ENCODE results near the gene ARRDC2.
A peak's percentile ranks its signal among the peaks of the same experiment; 100 is the strongest.

ARRDC2 gene

GRCh38 chr19:18058208-18059009, 50.4 kb downstream of the ARRDC2 start:
- Mint-ChIP-seq H3K27ac (peak overlapping the region; percentile 44 to 62 (median 55)), H3K36me3 (ENCODE audit: low read depth) (no peaks in the 10 kb centered on the region), H3K9me3 (no peaks in the 10 kb centered on the region), H3K4me1 (no peaks in the 10 kb centered on the region), H3K27me3 (ENCODE audit: low read depth) (peaks cover 10% of the 10 kb centered on the region), H3K4me3 (peak overlapping the region; percentile 49 to 78 (median 66))
- peak; percentile 92 to 98 (median 96) for TF ChIP-seq CTCF (IDR thresholded peaks at IDR 0.05; ENCODE audit: unreplicated experiment in 3 of 3)

GRCh38 chr19:18059297-18059696, 51.3 kb downstream of the ARRDC2 start:
- Mint-ChIP-seq H3K4me3 (no peak overlapping the region), H3K27me3 (ENCODE audit: low read depth) (peaks cover 11% of the 10 kb centered on the region), H3K9me3 (no peaks in the 10 kb centered on the region), H3K4me1 (no peaks in the 10 kb centered on the region), H3K27ac (no peak overlapping the region), H3K36me3 (ENCODE audit: low read depth) (no peaks in the 10 kb centered on the region)
- TF ChIP-seq CTCF (IDR thresholded peaks at IDR 0.05; ENCODE audit: unreplicated experiment in 3 of 3) = no peak

- Mint-ChIP-seq H3K27me3 (ENCODE audit: low read depth) (peaks cover 11% of the 10 kb centered on the region), H3K36me3 (ENCODE audit: low read depth) (no peaks in the 10 kb centered on the region), H3K27ac (no peak overlapping the region), H3K4me1 (no peaks in the 10 kb centered on the region), H3K9me3 (no peaks in the 10 kb centered on the region), H3K4me3 (no peak overlapping the region)
- TF ChIP-seq CTCF (IDR thresholded peaks at IDR 0.05; ENCODE audit: unreplicated experiment in 3 of 3) = no peak
Observed at GRCh38 chr19:18059902-18060301, 51.9 kb downstream of the ARRDC2 start.

- no peaks in the 10 kb centered on the region for H3K9me3 Mint-ChIP-seq
- no peak overlapping the region for H3K4me3 Mint-ChIP-seq
- H3K27ac Mint-ChIP-seq = no peak overlapping the region
- TF ChIP-seq CTCF (IDR thresholded peaks at IDR 0.05; ENCODE audit: unreplicated experiment in 3 of 3) = no peak
- no peaks in the 10 kb centered on the region for H3K4me1 Mint-ChIP-seq
- peaks cover 11% of the 10 kb centered on the region for H3K27me3 Mint-ChIP-seq (ENCODE audit: low read depth)
- no peaks in the 10 kb centered on the region for H3K36me3 Mint-ChIP-seq (ENCODE audit: low read depth)
Observed at GRCh38 chr19:18060472-18060871, 52.5 kb downstream of the ARRDC2 start.

- H3K27ac Mint-ChIP-seq = peak overlapping the region in 1 of 3 experiments; percentile 66
- H3K27me3 Mint-ChIP-seq (ENCODE audit: low read depth) = peaks cover 11% of the 10 kb centered on the region
- no peak for TF ChIP-seq CTCF (IDR thresholded peaks at IDR 0.05; ENCODE audit: unreplicated experiment in 3 of 3)
- H3K4me1 Mint-ChIP-seq = no peaks in the 10 kb centered on the region
- H3K36me3 Mint-ChIP-seq (ENCODE audit: low read depth) = no peaks in the 10 kb centered on the region
- H3K4me3 Mint-ChIP-seq = no peak overlapping the region
- no peaks in the 10 kb centered on the region for H3K9me3 Mint-ChIP-seq
Observed at GRCh38 chr19:18062028-18062427, 54.1 kb downstream of the ARRDC2 start.

- no peaks in the 10 kb centered on the region for H3K9me3 Mint-ChIP-seq
Observed at GRCh38 chr19:18063463-18063862, 55.5 kb downstream of the ARRDC2 start.

More at GRCh38 chr19:18063463-18063862, 55.5 kb downstream of the ARRDC2 start:
- peak in 2 of 3 experiments; percentile 7 to 24 for TF ChIP-seq CTCF (IDR thresholded peaks at IDR 0.05; ENCODE audit: unreplicated experiment in 3 of 3)
- Mint-ChIP-seq H3K27me3 (ENCODE audit: low read depth) (peaks cover 11% of the 10 kb centered on the region), H3K36me3 (ENCODE audit: low read depth) (no peaks in the 10 kb centered on the region), H3K4me3 (no peak overlapping the region), H3K27ac (no peak overlapping the region), H3K4me1 (no peaks in the 10 kb centered on the region)
